HG03565 (cell line): ENCODE results near the gene LMO7.
A peak's percentile ranks its signal among the peaks of the same experiment; 100 is the strongest.
"Not testable (repeated sequence)": the region's sequence is repeated elsewhere in the genome, so short reads cannot be mapped to it uniquely, and the experiment has no call there.

Experiments used
- ATAC-seq: cut with Tn5 transposase; IDR thresholded peaks from one replicate; pipeline ENCODE4 v1.9.1; 2021; ENCODE audit warnings: mild to moderate bottlenecking, moderate library complexity; ENCODE audit not compliant: unreplicated experiment

The LMO7 gene

DNA sequence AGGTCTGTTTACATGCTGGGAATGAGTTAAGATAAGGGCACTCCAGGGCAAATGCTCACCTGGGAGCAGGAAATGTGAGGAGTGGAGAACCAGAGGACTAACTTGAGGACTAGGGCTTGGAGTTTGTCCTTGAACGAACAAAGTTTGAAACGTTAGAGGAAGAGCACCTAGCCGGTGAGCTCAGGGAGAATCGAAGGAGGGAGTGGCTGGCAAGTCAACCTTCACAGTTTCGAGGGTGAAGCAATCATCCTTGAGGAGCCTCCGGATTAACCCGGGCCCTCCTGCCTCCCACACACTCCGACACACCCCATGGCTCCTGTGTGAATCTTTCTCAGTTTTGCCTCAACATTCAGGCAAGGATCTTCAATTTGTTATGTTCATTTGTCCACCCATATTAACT is 58.6 kb downstream of the LMO7 start:
- ATAC-seq: no peak

DNA sequence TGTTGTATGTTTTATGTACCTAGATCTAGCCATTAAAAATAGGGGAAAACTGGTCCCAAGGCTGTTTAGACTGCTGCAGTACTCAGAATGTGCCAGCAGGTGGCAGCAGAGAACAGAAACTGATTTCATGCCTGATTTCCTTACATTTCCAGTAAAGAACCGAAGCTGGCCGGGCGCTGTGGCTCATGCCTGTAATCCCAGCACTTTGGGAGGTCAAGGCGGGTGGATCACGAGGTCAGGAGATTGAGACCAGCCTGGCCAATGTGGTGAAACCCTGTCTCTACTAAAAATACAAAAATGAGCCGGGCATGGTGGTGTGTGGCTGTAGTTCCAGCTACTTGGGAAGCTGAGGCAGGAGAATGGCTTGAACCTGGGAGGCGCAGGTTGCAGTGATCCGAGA is 59.8 kb downstream of the LMO7 start:
- ATAC-seq: not testable (repeated sequence)

DNA sequence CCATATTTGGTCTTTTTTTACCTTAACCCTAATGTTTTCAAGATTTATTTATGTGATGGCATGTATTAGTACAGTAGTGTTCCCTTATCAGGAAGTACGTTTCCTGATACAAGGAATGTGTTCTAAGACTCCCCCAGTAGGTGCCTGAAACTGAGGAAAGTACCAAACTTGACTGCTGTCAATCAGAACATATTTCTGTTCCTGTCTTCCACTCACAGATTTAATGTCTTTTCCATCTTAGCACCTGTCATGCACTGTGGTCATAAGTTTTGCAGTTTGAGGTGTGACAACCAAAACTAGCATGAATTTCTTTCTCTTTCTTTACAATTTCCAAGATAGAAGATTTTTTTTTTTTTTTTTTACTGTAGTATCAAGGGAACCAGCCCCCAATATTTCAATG is 62.9 kb downstream of the LMO7 start:
- no peak for ATAC-seq

DNA sequence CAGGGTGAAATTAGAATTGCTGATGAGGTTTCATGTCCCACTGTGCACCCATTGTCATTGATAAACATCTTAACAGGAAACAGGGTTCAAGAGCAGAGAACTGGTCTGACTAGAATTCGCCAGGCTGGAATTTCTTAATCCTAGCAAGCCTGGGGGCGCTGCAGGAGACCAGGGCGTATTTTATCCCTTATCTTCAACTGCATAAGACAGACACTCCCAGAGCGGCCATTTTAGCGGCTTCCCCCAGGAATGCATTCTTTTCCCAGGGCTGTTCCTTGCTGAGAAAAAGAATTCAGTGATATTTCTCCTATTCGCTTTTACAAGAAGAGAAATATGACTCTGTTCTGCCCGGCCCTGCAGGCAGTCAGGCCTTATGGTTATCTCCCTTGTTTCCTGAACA is 63.6 kb downstream of the LMO7 start:
- not testable (repeated sequence) for ATAC-seq

DNA sequence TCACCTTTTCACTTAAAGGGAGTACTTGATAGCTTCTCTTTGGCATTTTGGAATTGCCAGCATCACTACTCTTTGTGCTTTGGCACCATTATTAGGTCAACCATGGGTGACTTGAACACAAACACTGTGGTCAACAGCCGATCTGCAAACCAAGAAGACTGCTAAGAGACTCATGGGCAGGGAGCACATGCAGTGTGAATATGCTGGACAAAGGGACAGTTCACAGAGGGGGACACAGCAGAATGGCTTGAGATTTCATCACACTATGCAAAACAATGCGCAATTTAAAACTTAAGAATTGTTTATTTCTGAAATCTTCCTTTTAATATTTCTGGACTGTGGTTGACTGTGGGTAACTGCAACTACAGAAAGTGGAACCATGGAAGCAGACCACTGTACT is 64.4 kb downstream of the LMO7 start:
- no peak for ATAC-seq

DNA sequence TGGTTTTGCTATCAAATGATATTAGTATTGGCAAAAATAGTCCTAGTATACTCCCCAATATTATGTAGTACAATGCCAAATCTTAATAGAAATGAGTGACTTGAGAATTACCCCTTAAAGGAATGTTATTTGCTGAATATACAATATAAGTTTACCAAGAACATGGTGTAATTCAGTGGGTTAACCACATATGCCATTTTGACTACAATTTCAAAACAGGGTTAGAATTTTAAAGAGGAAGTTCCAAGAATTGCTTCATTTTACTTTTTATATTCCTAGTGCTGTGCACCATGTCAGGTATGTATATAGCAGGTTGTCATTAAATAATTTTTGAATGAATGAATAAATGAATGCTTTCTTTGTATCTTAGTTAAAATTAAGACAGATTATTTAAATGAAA is 66.3 kb downstream of the LMO7 start:
- no peak for ATAC-seq

DNA sequence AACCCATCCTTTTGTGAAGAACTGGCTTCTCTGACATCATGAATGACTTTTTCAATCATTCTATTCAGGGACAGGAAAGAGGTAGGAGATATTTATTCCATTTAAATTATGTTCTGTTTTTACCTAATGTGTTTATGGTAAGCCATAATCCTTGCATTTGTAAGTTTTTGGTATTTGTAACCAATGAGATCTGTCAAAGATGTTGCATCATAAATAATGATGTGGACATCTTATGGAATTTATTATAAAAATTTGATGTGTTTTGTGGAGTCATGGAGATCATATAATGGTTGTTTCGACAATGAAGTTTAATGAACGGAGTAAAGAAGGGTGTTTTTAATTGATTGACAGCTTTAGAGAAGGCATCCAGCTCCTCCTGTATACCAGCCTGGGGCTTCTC is 67.6 kb downstream of the LMO7 start:
- ATAC-seq: no peak

DNA sequence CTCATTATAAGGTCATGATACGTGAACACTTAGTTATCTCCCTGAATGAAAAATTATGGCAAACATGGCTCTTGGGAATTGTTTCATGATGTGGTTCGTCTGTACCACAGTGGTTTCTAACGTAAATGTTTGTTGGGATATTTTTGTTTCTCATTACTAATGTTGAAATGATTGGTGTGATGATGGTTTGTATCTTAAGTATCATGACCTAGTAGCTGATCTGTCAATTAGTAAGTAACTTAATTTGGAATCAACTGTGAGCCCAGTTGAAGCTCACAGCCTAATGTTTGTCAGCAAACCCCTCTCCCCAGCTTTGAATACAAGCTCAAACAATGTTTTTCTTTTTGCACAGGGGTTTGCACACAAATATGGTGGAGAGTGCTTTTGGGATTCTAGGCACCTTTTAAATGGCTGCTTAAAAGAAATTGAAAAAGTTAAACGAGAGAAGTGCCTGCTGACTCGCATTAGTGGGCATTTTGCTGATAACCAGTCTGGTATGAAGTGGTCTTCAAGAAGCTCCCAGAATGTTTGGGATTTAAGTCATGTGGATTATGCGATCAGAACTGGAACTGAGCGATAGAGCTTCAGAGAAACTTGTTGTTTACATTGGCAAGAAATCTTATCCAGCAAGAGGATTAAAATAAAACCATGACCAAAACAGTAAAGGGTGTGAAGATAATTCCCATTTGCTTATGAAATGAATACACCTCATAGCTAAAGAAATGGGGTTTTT is 68.2 kb downstream of the LMO7 start:
- ATAC-seq: no peak

DNA sequence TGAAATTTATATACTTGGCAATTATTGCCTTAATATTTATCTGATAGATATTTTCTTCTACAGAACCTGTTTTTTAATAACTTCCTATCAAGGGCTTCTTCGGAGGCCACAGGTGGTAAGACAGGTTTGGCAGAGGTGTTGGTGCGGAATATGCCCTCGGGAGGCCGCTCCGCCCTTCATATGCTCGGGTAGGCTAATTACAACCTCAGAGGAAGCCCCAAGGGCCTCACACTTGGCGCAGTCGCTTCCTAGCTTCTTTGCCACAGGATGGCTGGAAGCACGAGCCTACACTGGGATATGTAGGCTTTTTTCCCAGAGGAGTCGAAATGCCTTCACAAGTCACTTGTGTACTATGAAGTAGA is 68.8 kb downstream of the LMO7 start:
- no peak for ATAC-seq

DNA sequence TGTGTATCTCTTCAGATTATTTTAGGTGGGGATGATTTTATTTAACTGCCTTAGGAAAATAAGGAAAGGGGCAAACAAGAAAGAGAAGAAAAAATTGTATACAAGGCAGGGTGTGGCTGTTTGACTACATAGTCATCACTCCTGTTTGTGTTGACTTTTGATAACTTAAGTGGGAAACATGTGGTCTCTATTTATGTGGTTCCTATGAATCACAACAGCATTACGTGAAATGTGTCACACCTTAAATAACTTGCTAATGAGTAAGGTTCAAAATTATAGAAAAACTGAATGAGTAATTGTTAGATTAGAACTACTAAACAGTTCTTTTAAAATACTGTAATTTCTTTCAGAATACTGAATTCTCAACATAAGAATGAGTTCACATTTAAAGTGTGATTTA is 69.3 kb downstream of the LMO7 start:
- no peak for ATAC-seq

DNA sequence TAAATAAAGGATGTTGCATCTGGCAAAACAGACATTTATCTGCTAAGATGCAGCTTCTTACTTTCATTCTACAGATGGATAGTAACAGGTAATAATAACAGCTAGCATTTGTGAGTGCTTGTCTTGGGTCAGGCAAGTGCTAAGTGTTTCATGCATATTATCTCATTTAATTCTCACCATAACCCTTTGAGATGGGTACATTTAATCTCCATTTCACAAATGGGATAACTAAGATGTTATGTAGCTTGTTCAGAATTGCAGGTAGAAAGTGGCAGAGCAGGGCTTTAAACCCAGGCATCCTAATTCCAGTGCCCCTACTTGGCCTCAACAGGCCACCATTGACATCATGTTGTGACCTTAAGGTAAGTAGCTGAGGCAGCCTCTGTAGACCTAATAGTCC is 69.8 kb downstream of the LMO7 start:
- no peak for ATAC-seq

DNA sequence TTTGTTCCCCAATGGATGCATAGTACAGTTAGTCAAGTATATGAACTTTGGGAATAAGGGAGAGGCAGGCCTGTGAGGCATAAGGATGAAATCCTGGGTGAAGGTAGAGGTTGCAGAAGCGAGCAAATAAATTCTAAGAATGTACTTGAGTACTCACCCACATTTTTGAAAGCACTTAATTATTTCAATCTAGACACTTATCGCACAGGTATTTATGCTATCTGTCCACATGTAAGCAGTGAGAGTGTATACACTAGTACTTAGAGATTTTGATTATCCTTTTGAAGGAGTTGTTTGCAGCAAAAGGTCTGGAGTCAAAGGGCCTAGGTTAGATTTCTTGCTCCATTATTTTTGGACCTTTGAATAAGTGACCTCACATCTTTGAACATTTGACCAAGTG is 77.7 kb downstream of the LMO7 start:
- no peak for ATAC-seq

DNA sequence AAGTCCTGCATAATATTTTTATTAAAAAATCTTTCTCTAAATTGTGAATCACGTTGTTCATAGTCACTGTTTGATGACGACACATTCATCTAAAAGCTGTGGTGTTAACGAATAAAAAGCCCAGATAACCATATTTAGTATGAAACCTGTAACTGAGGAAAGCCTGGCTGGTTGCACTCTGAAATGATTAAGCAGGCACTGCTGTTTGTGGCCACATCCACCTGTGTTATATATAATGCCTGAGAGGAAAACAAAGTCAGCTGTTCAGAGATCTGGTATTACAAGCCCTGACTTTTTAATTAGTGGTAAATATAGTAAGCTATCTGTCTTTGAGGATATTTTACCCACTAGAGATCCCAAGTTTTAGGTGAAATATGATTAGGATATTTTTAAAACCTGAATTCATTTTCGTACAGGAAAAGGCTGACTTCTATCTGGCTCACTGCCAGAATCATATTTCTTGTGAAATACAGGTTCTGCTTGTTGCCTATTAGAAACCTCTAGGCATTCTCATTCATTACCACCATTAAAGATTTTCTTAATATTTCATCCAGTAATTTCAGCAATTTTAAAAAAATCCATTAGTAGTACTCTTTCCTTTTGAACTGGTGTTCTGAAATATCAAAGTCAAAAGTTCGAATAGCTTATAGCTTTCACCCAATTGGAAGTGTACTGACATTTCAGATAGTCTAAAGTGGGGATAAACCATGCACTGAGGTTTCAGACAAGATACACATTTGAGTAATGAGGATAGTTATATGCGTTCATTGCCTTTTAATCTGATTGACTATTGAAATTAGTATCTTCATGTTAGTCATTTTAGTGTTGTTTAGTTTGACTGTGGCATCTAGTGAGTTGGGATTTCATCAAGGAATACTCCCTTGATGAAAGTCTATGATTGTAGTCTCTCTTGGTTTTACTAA is 79.7 kb downstream of the LMO7 start:
- ATAC-seq: peak; percentile 93

DNA sequence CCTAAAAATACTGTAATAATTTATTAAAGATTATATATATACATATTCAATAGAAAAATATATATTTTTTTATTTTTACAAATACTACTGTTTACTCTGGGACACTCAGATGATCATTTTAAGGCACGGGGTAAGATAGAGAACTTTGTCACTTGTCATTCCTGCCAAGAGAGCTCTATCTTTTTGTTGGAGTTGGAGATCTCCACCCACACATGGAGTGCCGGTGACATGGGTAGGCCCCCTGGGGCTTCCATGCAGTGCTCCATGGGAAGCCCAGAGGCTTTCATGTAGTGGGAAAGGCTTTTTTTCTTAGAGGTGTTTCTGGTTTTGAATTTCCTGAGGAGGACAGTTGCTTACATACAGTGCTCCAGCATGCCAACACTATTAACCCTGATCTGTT is 81.4 kb downstream of the LMO7 start:
- ATAC-seq: no peak

DNA sequence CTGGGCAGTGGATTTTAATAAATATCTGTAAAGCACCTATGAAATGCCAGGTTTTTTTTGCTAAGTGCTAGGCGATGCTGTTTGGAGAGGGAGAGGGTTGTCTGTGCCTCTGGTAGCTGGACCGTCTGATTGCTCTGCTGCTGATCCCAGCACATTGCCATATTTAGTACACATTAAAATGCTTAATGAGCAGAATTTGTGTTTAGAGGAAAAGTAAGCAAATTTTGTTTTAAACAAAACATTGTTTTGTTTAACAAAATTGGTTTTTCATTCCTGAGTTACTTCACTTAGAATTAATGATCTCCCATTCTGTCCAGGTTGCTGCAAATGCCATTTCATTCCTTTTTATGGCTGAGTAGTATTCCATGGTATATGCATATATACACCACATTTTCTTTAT is 85.2 kb downstream of the LMO7 start:
- ATAC-seq: no peak

DNA sequence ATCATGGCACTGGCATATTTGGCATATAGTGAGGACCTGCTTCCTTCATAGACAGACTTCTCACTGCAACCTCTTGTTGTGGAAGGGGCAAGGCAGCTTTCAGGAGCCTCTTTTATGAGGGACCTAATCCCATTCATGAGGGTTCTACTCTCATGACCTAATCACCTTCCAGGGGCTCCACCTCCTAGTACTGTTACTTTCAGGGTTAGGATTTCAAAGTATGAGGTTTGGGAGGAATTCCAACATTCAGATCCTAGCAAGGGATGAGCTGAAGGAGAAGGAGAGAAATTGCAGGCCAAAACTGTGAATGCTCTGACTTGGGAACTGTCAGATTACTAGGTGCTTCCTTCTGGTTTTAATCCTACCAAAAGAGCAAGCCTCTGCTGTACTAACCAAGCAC is 87.8 kb downstream of the LMO7 start:
- no peak for ATAC-seq

DNA sequence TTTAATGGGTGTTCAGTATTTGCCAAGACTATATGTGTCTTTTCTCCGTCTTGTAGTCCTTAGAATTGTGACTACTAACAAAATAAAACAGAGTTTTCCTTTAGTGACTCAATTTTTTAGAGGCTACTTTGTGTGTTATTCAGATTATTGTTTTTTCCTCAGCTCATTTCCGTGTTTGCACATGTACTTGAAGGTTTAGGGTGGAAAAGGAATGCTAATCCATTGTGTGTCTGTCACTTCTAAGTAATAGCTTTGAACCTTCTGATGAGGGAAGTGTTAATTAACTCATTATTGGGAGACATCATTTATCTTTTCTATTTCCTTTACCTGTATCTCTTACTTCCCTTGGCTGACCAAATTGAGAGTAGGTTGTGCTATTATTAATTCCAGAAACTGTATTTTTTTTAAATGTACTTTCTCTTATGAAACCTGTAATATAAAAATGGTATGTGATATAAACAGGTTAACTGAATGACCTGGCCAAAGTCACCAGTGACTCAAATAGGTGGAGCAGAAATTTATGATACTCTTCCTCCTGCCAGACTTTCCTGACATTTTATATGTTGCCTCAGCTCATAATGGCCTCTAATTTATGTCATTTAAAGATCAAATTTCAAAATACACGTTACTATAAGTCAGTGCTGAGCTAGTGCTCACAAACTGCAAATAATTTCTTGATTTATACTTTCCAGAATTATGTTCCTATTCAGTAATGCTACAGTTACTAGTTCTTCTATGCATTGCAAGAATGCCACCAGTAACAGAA is 88.8 kb downstream of the LMO7 start:
- ATAC-seq: no peak

DNA sequence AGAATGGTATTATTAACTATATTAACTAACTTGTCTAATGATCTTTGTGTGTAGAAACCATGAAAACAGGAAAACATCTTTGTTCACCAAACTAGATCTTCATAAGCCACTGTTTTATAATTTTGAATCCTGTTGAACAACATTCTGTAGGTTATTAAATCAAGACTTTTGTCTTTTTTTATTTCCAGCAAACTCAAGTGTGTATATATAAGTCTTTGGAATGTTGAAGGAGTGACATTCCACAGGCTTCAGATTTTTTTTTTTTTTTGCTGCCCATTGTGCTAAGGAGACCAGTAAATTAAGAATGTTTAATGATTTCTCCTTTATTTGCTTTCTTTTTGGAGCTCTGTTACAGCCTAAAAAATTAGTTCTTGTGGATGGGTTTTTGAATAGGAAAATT is 89.6 kb downstream of the LMO7 start:
- no peak for ATAC-seq

DNA sequence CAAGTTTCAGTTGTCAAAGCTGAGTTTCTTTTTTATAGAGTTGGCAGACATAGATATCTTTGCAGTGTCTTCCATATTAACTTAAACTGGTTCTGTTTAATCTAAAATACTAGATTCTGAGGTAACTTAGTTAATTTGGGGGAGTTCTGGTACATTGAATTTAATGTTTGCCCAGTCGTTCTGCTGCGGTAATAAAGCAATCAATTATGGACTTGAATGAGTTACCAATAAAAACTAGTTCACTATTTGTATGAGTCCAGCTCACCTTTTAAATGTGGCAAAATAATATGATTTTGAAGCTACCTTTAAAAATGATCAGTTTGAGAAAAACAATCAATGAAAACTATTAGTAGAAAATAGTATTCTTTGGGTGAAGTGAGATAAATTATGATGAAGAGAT is 90.2 kb downstream of the LMO7 start:
- ATAC-seq: no peak

DNA sequence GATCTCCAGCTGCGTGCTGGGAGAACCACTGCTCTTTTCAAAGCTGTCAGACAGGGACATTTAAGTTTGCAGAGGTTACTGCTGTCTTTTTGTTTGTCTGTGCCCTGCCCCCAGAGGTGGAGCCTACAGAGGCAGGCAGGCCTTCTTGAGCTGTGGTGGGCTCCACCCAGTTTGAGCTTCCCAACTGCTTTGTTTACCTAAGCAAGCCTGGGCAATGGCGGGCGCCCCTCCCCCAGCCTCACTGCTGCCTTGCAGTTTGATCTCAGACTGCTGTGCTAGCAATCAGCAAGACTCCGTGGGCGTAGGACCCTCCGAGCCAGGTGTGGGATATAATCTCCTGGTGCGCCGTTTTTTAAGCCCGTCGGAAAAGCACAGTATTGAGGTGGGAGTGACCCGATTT is 97.0 kb downstream of the LMO7 start:
- not testable (repeated sequence) for ATAC-seq

DNA sequence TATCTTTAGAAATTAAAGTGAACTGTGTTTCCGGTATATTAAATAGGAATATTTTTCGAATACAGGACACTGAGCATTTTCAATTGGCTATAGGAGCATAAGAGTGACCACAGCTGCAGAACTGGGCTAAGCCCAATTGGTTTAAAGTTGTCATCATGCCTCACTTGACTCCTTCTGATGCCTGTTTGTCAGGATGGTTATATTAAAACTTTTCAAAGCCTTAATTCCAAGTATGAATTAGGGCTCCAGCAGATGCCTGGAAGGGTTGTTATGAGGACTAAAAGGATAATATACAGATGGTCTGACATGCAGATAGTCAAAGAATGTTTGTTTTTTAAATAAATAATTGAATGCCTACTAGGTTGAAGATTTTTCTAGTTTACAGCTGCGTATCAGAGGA is 100.0 kb downstream of the LMO7 start:
- ATAC-seq: no peak

DNA sequence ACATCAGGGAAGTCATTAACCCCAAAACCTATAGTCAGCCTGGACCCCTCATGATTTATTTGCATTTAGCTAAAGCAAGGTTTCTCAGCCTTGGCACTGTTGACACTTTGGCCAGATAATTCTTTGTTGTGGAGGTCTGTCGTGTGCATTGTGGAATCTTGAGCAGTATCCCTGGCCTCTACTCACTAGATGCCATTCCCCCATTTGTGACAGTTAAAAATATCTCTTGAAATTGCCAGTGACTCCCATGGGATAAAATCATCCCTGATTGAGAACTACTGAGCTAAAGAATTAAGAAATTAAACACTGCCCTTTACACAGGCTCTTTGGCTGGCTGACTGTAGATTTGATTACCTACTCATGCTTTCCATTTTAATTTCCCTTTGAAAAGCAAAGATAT is 102.7 kb downstream of the LMO7 start:
- ATAC-seq: no peak
